ENCODE measurements around the gene CCNF. TPM values are rescaled to one million over a fixed set of nuclear protein-coding genes. Genes with fewer than 3 reads are reported as not detected.

CCNF gene
- total and polyA plus RNA-seq, 2 of the 8 experiments (the other 6 are each of a cell fraction or from before 2014, with no cell fraction given) = 15.4 to 54.3 TPM

DNA sequence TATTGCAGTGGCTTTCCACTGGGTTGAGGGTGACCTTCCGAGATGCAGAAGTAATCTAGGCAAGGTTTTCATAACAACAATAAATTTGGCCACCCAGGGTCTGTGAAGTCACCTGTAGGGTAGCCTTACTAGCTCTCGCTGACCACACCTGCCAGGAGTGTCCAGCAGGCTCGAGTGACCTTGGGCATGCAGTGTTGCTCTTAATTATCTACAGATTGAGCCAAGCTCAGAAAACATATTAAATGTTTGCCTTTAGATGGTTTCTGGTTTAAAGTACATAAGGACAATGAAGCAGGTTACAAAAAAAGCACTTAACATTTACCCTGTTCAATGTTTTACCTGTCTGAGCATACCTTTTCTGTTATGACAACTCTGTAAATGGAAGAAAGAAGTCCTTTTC lies 47.5 kb downstream of the CCNF start (continued):
- TF ChIP-seq HDAC6 (IDR thresholded peaks at IDR 0.05; ENCODE audit: low read depth, low read length) = no peak
- TF ChIP-seq MAFK (IDR thresholded peaks at IDR 0.05; ENCODE audit: low read depth, low read length) = no peak
- no peak for TF ChIP-seq GTF2F1 (IDR thresholded peaks at IDR 0.05; ENCODE audit: borderline replicate concordance, low read depth, low read length)
- TF ChIP-seq POLR2A (IDR thresholded peaks at IDR 0.05; ENCODE audit: control extremely low read depth in 1 of 2, low read depth in 2 of 2, low read length in 2 of 2) = no peak
- no peak for TF ChIP-seq JUN (IDR thresholded peaks at IDR 0.05; ENCODE audit: low read depth, low read length)
- TF ChIP-seq PHF8 (conservative IDR thresholded peaks at IDR 0.05; ENCODE audit: low read depth, low read length) = no peak
- no peak for TF ChIP-seq SIX5 (IDR thresholded peaks at IDR 0.05; ENCODE audit: low read depth, low read length)
- TF ChIP-seq KDM5A (IDR thresholded peaks at IDR 0.05; ENCODE audit: low read length) = no peak
- TF ChIP-seq EGR1 (IDR thresholded peaks at IDR 0.05; ENCODE audit: borderline replicate concordance, low read depth, low read length) = no peak
